Measurements from ENCODE around the gene RB1.

The RB1 gene

GRCh38 chr13:48457578-48458242 is 154.2 kb downstream of the RB1 start:
- no peak for DNase-seq

DNA sequence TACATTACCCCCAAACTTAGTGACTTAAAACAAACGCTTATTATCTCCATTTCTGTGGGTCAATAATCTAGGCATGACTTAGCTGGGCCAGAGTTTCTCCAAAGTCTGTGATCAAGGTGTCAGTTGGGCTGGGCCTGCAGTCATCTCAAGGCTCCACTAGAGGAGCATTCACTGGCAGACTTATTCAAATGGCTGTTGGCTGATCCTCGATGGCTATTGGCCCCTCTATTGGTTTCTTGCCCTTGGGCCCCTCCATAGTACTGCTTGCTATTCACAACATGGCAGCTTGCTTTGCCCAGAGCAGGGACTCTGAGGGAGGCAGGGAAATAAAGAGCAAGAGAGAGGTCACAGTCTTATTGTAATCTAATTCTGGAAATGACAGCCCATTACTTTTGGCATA is 171.7 kb downstream of the RB1 start:
- DNase-seq, result no peak

GRCh38 chr13:48476215-48476614 is 172.7 kb downstream of the RB1 start:
- DNase-seq, result no peak

- no peak for DNase-seq
Observed at GRCh38 chr13:48476686-48477085, 173.1 kb downstream of the RB1 start.

GRCh38 chr13:48477191-48477855 is 173.8 kb downstream of the RB1 start:
- DNase-seq, result no peak

GRCh38 chr13:48478391-48478790 is 174.8 kb downstream of the RB1 start:
- DNase-seq, result no peak

DNA sequence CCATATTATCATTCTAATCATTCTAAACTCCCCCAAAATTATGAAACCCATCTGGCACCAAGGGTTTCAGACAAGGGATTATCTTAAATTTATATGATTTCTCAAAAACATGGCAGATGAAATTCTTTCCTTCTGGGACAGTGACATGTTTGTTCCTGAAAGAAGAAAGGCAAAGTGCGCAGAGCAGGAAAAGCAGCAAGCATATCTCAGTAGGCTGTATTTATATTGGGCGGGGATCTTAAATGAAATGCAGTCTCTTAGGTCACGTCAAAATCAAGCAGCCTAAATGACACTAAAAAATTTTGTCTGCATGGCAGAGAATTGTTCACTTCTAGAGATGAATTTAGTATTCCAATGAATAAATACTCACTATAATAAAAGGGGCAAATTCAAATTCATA is 180.0 kb downstream of the RB1 start:
- no peak for DNase-seq

GRCh38 chr13:48485432-48485831 is 181.9 kb downstream of the RB1 start:
- no peak for DNase-seq

DNA sequence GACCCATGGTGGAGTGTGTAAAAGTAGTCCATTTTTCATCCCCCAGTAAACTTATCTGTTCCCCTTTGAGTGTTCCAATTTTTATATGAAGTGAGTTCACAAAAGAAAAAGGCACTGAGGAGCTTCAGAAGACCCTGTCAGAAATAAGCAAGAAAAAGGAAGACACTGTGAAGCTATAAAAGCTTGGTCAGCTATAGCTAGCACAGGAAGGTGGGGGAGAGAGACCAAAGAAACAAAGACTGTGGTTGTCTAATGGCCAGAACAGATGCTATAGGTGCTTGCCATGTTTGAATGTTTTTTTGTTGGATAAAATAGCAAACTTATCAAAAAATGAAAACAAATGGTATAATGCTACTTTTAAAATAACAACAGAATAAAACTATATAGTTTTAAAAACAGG is 182.8 kb downstream of the RB1 start:
- DNase-seq, result no peak

DNA sequence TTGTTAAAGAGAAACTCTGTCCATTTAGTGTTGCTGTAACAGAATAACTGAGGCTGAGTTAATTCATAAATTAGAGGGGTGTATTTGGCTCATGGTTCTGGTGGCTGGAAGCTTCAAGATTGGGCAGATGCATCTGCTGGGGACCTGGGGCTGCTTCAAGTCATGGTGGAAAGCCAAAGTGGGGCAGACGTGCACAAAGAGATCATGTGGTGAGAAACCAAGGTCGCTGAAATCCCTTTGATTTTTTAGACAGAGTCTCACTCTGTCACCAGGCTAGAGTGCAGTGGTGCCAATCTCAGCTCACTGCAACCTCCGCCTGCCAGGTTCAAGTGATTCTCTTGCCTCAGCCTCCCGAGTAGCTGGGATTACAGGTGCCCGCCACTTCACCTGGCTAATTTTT is 183.3 kb downstream of the RB1 start:
- no peak for DNase-seq

DNA sequence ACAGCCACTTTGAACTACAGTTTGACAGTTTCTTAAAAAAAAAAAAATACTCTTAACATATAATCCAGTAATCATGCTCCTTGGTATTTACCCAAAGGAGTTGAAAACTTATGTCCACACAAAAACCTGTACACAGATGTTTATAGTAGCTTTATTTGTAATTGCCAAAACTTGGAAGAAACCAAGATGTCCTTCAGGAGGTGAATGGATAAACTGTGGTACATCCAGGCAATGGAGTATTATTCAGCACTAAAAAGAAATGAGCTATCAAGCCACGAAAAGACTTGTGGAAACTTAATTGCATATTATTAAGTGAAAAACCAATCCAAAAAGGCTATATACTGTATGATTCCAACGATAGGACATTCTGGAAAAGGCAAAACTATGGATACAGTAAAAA is 184.4 kb downstream of the RB1 start:
- DNase-seq, result no peak

DNA sequence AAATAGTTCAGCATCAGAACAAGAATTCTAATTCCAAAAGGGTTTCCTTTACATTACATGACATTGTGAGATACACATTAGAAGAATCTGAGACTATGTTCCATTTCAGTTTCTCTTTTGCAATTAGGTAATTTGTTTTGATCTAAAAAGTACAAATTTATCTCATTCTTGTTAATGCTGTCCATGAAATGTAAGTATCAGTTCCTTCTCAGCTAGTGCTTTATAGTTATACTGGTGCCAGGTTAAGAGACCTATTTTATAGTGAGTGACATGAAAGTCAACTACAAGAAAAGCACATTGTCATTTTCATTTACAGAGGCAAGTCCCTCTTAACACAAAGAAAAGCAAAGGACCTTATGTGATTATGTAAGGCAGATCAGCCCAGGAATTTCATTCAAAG is 185.4 kb downstream of the RB1 start:
- DNase-seq, result no peak

DNA sequence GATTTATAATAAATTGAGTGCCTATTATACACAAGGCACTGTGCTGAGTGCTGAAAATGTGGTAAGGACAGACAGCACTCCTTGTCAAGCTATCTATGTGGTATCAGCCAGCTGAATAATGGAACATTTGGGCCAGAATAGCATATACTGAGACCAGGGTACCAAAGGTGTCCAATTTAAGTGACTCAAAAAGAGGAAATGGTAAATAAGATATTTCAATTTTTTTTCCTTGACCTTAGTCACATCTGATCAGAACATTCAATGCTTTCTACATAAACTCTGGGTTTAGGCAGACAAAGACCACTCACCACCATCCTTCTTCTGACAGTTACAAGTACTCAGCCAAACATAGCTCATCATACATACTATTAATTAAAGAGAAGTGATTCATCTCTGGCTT is 186.1 kb downstream of the RB1 start:
- DNase-seq, result no peak

DNA sequence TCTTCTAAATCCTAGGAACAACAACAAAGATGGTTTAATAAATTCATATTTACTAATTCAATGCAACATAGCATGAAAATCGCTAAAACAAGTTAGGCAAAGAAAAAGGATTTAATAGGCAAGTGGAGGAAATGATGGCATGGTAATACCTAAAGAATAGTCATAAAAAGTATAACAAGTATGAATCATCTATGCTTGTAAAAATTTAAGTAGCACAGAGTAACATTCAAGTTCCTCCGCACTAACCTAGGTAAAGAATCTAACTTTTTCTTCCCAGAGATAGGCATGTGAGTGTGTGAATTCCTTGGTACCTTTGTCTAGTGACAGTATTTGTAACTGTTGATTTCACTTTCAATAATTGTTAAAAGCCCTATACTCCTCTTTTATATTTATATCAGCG is 186.7 kb downstream of the RB1 start:
- no peak for DNase-seq

DNA sequence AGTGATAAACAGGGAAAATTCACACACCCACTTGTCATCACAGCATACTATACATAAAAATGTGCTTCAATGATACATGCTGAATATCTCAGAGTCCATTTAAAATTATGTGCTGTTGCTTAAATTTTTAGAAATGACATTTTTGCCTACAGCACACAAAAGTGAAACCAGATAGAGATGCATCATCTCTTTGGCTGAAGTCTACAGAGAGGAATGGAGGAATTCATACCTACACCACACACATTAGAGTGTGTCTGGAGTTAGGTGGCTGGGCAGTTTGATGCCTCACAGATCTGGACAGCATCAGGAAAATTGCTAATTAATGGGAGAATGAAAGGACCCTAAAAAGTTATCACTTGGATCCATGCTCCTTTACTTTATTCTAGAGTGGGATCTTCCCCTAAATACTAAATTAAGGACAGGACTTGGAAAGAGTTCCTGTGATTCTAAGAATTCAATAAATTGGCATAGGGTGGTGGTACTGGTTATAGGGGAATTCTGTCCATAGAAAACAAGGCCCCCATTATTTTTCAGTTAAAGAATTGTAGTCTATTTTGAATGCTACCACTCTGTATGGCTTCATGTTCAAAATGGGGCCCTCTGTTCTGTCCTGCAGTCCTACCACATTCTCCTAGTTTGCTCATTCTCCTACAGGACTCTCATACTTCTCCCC is 188.0 kb downstream of the RB1 start:
- DNase-seq, result no peak

DNA sequence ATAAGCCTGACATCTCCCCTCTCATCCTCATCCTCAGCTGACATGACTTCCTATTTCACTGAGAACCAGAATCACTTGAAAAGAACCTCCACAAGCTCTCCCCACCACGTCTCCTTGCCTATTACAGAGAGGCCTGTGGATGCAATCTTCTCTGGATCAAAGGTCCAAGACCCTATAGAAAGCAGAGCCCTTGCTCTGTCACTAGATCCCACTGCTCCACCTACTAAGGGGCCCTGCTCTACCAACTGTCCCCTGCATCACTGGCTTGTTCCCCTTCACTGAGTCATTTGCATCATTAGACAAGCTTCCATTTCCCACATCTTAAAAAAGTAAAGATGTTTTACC is 188.5 kb downstream of the RB1 start:
- DNase-seq, result no peak

- DNase-seq, result peak; percentile 60
Observed at GRCh38 chr13:48492470-48493065, 189.0 kb downstream of the RB1 start.

GRCh38 chr13:48493066-48493765 is 189.7 kb downstream of the RB1 start:
- no peak for DNase-seq

- no peak for DNase-seq
Observed at GRCh38 chr13:48493851-48494250, 190.3 kb downstream of the RB1 start.

DNA sequence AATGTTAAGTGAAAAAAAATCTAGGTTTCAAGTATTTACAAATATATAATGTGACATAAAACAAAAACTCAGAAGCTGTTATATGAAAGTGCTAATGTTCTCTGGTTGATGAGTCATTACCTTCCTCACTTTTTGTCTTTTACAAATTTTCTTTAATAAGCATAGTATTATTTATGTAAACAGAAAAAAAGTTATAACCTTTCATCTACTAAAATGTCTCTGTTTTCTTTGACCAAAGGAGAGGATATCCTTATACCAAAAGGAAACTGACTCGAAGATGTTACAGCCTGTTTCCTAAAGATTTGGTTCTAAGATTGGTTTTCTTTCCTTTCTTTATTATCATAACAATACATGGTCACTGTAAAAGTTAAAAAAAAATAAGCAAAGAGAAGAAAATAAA is 191.3 kb downstream of the RB1 start:
- DNase-seq, result no peak

- DNase-seq, result no peak
Observed at GRCh38 chr13:48496271-48497161, 193.0 kb downstream of the RB1 start.

DNA sequence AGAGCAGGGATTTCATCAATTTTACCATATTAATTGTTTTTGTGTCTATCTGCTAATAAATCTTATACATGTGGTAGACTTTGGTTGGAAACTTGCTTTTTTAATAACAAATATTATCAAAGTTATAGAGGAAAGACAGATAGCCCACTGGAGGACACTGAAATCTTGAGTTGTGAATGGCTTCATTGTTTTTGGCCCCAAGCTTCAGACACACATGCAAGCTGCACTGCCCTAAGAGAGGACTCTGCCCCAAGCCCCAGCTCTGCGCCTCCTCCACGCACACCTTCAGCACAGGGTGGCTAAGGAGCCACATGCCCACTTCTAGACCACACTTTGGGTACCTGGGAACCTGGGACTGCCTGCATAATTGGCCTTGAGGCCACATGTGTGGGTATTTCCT is 194.1 kb downstream of the RB1 start:
- no peak for DNase-seq
